Breast epithelium (tissue), 4 donors: Measurements from ENCODE around the gene CNTNAP2. TPM values are rescaled to one million over a fixed set of nuclear protein-coding genes. Genes with fewer than 3 reads are reported as not detected.

Experiments used
- DNase-seq, 2 donors: peaks; one replicate each; pipeline ENCODE4 v3.0.0-alpha.2; 2019; ENCODE audit warnings: low spot score in 2 of 2
- H3K27ac ChIP-seq, 2 donors: fragments of 200-600 bp; sonication (generic) in 1 of 2; one replicate each; pipeline ENCODE4 v1.5.1; 2016 to 2019; ENCODE audit warnings: mild to moderate bottlenecking in 1 of 2
- H3K27me3 ChIP-seq, 2 donors: fragments of 200-600 bp; sonication (generic) in 1 of 2; one replicate each; pipeline versions ENCODE4 v1.5.1 to v1.6.0; 2017 to 2019; ENCODE audit warnings: control low read depth in 1 of 2, mild to moderate bottlenecking in 1 of 2
- H3K36me3 ChIP-seq: fragments of 200-600 bp; one replicate; pipeline ENCODE4 v1.5.1; 2019
- H3K4me1 ChIP-seq, 2 donors: fragments of 200-600 bp; sonication (generic); one replicate each; pipeline ENCODE4 v1.5.1; 2016 to 2019; ENCODE audit warnings: control low read depth in 1 of 2
- H3K4me3 ChIP-seq, 3 donors: fragments of 200-600 bp; sonication (generic); 1 replicate in 2 of 3; 2 replicates in 1 of 3; pipeline ENCODE4 v1.5.1; 2016 to 2019; ENCODE audit warnings: mild to moderate bottlenecking in 3 of 3, moderate library complexity in 2 of 3
- H3K9me3 ChIP-seq, 2 donors: fragments of 200-600 bp; sonication (generic) in 1 of 2; one replicate each; pipeline ENCODE4 v1.5.1; 2016 to 2019; ENCODE audit warnings: control low read depth in 1 of 2
- POLR2A ChIP-seq: fragments of 450-650 bp; IDR thresholded peaks from one replicate; pipeline ENCODE4 v1.6.1; 2016; ENCODE audit warnings: antibody characterized with exemption, mild to moderate bottlenecking, moderate library complexity
- POLR2AphosphoS5 ChIP-seq, 3 donors: sonication (generic); formaldehyde crosslinking; IDR thresholded peaks; one replicate each; pipeline ENCODE4 v1.6.1; 2017; ENCODE audit warnings: antibody characterized with exemption in 3 of 3
- intact Hi-C: fragments of 100-400 bp; cut with DNase I; formaldehyde crosslinking; loops from one replicate; pipeline ENCODE4 v1.15.1; 2023; ENCODE audit warnings: low total_unique reads
- total RNA-seq, 3 donors: library from RNA; depleted of rRNA; stranded (reverse); fragments of >200 nt; gene quantifications; one replicate each; pipeline ENCODE4 v1.1.0, GENCODE V29; 2016
- TF ChIP-seq, protein P1 (sequence below), 3 donors: fragments of 450-650 bp; IDR thresholded peaks; one replicate each; pipeline ENCODE4 v1.5.1; 2016 to 2017; ENCODE audit warnings: antibody characterized with exemption in 3 of 3, mild to moderate bottlenecking in 3 of 3, moderate library complexity in 3 of 3

The CNTNAP2 gene
- total RNA-seq, 3 donors from 2014 or later = 0.29 to 0.66 TPM; not detected in 1

DNA sequence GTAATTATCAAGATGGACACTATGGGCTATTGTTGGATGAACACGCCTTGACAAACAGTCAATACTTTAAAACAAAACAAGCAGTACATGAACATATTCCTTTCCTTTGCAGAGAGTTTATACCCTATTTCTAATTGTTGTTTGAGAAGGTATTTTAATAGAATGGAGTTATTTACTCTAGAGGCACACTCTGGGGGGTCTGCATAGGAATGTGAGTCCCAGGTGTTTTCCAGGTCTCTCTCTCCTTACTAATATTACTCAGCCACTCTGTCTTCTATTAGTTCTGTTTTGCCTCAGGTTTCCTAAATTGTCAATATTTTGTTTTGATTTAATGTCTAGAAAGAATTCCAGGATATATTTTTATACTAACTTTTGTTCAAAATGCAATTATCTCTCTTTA is 1091.4 kb downstream of the CNTNAP2 start:
- no peak overlapping the region for H3K27ac ChIP-seq
- TF ChIP-seq POLR2A = no peak
- TF ChIP-seq, protein P1, sequence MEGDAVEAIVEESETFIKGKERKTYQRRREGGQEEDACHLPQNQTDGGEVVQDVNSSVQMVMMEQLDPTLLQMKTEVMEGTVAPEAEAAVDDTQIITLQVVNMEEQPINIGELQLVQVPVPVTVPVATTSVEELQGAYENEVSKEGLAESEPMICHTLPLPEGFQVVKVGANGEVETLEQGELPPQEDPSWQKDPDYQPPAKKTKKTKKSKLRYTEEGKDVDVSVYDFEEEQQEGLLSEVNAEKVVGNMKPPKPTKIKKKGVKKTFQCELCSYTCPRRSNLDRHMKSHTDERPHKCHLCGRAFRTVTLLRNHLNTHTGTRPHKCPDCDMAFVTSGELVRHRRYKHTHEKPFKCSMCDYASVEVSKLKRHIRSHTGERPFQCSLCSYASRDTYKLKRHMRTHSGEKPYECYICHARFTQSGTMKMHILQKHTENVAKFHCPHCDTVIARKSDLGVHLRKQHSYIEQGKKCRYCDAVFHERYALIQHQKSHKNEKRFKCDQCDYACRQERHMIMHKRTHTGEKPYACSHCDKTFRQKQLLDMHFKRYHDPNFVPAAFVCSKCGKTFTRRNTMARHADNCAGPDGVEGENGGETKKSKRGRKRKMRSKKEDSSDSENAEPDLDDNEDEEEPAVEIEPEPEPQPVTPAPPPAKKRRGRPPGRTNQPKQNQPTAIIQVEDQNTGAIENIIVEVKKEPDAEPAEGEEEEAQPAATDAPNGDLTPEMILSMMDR (IDR thresholded peaks at IDR 0.05) = no peak
- TF ChIP-seq POLR2AphosphoS5 (IDR thresholded peaks at IDR 0.05) = no peak
- no peak overlapping the region for H3K4me3 ChIP-seq
- no peaks in the 10 kb centered on the region for H3K27me3 ChIP-seq
- no peaks in the 10 kb centered on the region for H3K4me1 ChIP-seq
- no peak for DNase-seq
- H3K36me3 ChIP-seq = peaks cover 4% of the 10 kb centered on the region
- intact Hi-C loops = no loop called here
- H3K9me3 ChIP-seq = no peaks in the 10 kb centered on the region

DNA sequence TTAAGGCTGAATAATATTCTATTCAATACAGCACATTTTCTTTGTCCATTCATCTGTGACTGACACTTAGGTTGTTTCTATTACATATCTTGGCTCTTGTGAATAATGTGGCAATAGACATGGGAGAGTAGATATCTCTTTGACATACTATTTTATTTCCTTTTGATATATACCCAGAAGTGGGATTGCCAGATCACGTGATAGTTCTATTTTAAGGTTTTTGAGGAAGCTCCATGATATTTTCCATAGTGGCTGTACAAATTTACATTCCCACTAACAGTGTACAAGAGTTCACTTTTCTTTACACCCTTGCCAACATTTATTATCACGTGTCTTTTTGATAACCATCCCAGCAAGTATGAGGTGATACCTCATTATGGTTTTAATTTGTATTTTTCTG is 1114.7 kb downstream of the CNTNAP2 start:
- Histone ChIP-seq H3K4me3 (no peak overlapping the region), H3K36me3 (no peaks in the 10 kb centered on the region), H3K4me1 (no peaks in the 10 kb centered on the region), H3K27me3 (no peaks in the 10 kb centered on the region), H3K9me3 (no peaks in the 10 kb centered on the region), H3K27ac (no peak overlapping the region)
- TF ChIP-seq, protein P1 (IDR thresholded peaks at IDR 0.05) = no peak
- TF ChIP-seq POLR2AphosphoS5 (IDR thresholded peaks at IDR 0.05) = no peak
- TF ChIP-seq POLR2A = no peak
- intact Hi-C loops = no loop called here
- no peak for DNase-seq

DNA sequence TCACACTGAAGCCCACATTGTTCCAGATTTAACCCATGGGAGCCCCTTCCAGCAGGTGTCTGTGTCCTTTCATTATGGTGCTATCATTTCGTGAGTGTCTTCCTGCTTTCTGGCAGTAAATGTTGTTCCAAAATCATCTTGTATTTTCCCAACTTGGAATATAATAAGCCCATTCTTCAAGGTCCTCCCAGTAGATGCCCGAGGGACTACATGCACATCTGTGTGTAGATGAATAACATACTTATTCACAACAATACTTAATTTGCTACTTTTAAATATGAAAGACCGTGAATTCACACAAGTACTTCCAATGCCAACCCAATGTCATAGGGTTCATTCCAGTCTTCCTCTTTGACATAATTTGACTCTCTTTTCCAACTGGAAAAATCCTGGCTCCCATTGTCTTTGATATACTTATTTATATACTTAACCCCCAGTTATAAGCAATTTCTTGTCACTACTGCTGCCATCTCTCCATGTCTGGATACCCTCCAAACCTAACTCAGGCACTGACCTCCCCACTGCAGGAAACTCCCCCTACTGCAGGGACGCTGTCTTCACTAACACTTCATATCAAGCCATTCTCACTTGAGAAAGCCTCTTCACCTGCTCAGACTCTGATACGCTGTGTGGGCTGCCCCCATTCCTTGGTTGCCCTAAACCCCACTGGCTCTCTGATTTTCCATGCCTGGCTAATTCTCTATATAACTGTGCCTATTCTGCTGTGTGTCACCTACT is 1119.2 kb downstream of the CNTNAP2 start:
- no peak overlapping the region for H3K4me3 ChIP-seq
- no peaks in the 10 kb centered on the region for H3K27me3 ChIP-seq
- intact Hi-C loops = no loop called here
- no peaks in the 10 kb centered on the region for H3K9me3 ChIP-seq
- DNase-seq = no peak
- H3K4me1 ChIP-seq = no peaks in the 10 kb centered on the region
- TF ChIP-seq POLR2AphosphoS5 (IDR thresholded peaks at IDR 0.05) = no peak
- TF ChIP-seq, protein P1 (IDR thresholded peaks at IDR 0.05) = no peak
- TF ChIP-seq POLR2A = no peak
- H3K27ac ChIP-seq = no peak overlapping the region
- H3K36me3 ChIP-seq = no peaks in the 10 kb centered on the region

DNA sequence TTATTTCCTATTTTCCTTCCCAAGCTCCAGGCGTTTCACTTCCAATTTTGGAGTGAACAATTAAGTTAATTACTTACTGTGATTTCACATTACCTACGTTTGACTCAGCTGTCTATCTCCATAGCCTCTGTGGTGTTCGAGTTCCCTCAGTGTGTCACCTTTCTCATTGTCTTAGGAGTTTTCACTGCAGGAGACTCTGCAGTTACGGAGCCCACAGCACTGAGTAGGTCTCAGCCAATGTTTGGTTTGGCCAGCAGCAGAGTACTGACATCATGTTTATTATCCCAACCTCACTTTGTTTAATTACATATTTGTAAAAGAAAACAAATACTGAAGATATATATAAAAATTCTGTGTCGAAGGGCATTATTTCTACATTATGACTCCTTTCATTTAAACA is 1123.9 kb downstream of the CNTNAP2 start:
- DNase-seq = no peak
- no peaks in the 10 kb centered on the region for H3K36me3 ChIP-seq
- no peak overlapping the region for H3K4me3 ChIP-seq
- H3K4me1 ChIP-seq = no peaks in the 10 kb centered on the region
- TF ChIP-seq POLR2AphosphoS5 (IDR thresholded peaks at IDR 0.05) (no peak), POLR2A (no peak)
- TF ChIP-seq, protein P1 (IDR thresholded peaks at IDR 0.05) = no peak
- H3K27me3 ChIP-seq = no peaks in the 10 kb centered on the region
- H3K27ac ChIP-seq = no peak overlapping the region
- no peaks in the 10 kb centered on the region for H3K9me3 ChIP-seq
- intact Hi-C loops = no loop called here

DNA sequence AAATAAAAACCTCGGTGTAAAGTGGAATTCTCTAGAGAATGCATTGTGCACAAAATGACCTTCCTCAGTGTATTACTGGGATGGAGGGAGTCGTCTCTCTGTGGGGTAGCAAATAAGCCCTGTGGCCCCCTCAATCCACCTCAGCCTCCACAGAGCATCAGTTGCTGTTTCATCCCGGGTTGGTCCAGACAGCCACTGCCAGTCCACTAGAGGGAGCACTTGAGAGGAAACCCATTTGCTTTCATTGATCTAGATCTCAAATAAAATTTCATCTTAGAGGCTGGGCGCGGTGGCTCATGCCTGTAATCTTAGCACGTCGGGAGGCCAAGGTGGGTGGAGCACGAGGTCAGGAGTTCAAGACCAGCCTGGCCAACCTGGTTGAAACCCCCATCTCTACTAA is 1128.7 kb downstream of the CNTNAP2 start:
- H3K4me3 ChIP-seq = no peak overlapping the region
- H3K36me3 ChIP-seq = no peaks in the 10 kb centered on the region
- DNase-seq = no peak
- TF ChIP-seq, protein P1 (IDR thresholded peaks at IDR 0.05) = peak in 2 of 3 donors; percentile 28 to 36
- no peak for TF ChIP-seq POLR2A
- TF ChIP-seq POLR2AphosphoS5 (IDR thresholded peaks at IDR 0.05) = no peak
- no peaks in the 10 kb centered on the region for H3K9me3 ChIP-seq
- intact Hi-C loops = no loop called here
- H3K4me1 ChIP-seq = no peaks in the 10 kb centered on the region
- no peaks in the 10 kb centered on the region for H3K27me3 ChIP-seq
- H3K27ac ChIP-seq = no peak overlapping the region
